GM12801 (cell line): ENCODE results near the gene TP53TG5.

Experiments used
- TF ChIP-seq, protein P1 (sequence below): IDR thresholded peaks from one replicate; pipeline ENCODE4 v1.5.1; 2011; ENCODE audit warnings: control low read depth; ENCODE audit not compliant: insufficient read length; ENCODE audit errors: extremely low read depth

Gene TP53TG5

DNA sequence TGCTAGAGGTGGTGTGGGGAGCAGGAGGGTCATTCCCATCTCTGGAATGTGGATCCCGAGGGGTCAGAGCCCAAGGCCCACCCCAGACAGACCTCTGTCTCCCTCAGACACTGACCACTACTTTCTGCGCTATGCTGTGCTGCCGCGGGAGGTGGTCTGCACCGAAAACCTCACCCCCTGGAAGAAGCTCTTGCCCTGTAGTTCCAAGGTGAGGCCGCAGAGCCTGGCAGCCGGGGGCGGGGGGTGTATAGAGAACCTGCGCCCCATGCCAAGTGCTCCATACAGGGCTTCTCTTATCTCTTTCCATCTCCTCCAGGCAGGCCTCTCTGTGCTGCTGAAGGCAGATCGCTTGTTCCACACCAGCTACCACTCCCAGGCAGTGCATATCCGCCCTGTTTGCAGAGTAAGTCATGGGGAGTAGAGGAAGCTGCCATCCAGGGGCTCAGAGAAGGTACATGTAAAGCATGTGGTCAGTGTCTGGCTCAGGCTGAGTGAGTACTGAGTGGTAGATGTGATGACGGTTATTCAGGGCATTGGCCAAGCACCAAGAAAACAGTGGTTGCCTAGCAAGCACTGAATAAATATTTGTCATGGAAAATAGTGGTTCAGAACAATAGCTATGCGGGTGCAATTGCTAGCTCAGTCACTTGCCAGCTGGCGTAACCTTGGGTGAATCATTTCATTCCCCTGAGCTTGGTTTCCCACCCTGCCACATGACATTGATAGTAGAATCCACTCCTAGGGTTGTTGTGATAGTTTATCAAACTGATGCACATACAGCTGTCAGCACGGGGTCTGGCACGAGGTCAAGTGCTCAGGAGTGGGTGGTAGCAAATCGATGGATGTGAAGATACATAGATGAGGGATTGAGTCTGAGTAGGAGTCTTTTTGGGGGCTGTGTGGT is 41.3 kb upstream of the TP53TG5 start:
- TF ChIP-seq, protein P1, sequence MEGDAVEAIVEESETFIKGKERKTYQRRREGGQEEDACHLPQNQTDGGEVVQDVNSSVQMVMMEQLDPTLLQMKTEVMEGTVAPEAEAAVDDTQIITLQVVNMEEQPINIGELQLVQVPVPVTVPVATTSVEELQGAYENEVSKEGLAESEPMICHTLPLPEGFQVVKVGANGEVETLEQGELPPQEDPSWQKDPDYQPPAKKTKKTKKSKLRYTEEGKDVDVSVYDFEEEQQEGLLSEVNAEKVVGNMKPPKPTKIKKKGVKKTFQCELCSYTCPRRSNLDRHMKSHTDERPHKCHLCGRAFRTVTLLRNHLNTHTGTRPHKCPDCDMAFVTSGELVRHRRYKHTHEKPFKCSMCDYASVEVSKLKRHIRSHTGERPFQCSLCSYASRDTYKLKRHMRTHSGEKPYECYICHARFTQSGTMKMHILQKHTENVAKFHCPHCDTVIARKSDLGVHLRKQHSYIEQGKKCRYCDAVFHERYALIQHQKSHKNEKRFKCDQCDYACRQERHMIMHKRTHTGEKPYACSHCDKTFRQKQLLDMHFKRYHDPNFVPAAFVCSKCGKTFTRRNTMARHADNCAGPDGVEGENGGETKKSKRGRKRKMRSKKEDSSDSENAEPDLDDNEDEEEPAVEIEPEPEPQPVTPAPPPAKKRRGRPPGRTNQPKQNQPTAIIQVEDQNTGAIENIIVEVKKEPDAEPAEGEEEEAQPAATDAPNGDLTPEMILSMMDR = no peak

DNA sequence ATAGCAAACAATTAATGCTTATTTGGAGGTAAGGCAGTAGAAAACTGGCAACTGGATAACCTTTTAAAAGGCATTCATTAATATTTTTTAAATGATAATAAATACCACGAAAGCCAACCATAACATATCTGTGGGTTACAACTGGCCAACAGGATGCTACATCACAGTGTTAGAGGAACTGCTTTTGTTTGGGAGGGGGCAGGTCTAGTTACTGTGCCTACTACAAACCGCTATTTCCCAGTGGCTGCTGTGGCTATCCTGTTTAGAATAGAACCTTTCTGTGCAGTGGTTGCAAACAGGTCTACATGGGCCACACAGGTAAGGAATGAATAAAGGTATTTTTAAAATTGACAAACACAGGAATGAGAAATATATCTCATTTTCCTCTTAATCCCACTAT is 38.8 kb upstream of the TP53TG5 start:
- TF ChIP-seq, protein P1 = no peak

DNA sequence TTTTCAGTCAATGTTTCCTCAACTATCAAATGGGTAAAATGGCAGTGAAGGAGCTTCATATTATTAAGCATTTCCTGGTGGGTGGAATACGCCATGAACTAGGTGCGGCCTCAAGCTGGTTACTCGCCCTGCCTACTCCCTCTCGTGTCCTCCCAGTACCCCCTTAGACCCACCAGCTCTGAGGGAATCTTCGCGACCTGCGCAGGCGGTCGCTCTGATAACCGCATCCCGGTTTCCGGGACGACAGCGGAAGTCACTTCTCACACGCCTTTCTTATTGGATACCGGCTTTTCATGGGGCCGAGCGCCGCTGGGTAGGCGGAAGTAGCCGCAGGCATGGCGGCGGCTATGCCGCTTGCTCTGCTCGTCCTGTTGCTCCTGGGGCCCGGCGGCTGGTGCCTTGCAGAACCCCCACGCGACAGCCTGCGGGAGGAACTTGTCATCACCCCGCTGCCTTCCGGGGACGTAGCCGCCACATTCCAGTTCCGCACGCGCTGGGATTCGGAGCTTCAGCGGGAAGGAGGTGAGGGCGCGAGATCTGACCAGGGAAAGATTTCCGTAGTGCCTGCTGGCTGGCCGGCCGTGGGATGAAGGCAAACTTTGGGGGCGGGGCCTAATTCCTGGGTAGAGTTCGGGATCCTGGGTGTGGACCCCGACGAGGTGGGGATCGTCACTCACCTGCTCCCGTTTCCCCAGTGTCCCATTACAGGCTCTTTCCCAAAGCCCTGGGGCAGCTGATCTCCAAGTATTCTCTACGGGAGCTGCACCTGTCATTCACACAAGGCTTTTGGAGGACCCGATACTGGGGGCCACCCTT is 37.9 kb upstream of the TP53TG5 start, which contains the start of gene PIGT:
PIGT (plus strand) TSS at position 320 of the 816 bp plus-strand sequence; CDS start at position 336, 16 bp downstream.
- TF ChIP-seq, protein P1 = no peak

DNA sequence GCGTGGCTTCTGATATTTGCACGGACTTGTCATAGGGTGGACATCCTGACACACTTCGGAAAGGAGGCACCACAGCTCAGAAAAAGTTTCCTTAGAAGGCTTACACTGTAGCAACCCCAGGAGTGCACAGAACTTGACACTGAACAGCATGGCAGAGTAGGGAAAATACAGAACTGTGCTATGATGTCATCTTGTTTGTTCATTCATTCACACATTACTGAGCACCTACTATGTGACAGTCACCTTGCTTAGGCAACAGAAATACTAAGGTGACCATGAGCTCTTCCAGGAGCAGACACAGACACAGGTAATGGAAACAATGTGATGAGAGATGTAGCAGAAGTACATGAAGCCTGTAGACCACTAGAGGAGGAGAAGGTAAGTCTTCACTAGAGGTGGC is 35.4 kb upstream of the TP53TG5 start:
- TF ChIP-seq, protein P1 = no peak

DNA sequence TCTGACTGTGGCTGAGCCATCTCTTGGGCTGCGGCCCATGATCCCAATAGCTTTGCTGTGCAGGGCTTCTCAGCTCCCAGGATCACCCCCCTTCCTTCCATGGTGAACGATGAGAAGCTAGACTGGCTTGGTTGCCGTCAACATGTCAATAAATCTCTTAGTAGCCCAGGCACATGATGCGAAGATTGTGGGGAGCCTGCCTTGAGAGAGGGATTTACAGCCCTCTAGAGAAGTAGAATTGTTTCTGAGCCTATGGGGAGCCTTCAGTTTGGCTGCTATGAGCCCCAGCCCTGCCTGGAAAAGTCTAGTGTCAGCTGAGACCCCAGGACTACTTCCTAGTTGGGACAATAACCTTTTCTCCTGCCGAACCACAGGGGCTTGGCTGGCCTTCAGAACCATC is 34.5 kb upstream of the TP53TG5 start:
- TF ChIP-seq, protein P1 = no peak

DNA sequence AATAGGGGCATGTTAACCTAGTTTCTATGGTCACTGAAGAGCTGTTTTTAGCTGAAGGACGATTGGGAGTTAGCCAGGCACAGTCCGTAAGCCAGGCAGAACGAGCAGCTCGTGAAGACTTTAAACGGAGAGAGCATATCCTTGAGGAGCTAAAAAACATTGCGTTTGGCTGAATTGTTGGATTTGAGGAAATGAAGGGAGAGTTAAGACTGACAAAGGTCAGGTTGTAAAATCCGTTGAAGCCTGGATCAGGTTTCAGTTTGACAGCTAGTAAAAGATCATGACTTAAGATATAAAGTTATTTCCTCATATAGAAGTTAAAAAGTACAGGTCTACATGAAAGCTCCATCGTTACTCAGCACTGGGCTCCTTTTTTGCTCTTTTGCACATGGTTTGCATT is 32.8 kb upstream of the TP53TG5 start:
- TF ChIP-seq, protein P1 = no peak
